Astrocyte (in vitro differentiated cells and primary cell): ENCODE data around the gene SLC6A9. TPM values are rescaled to one million over a fixed set of nuclear protein-coding genes. Genes with fewer than 3 reads are reported as not detected.

ENCODE experiments used
- DNase-seq: peaks from one replicate; pipeline ENCODE4 v3.0.0-alpha.2; 2010; ENCODE audit warnings: low read depth
- FAIRE-seq: peaks from 2 replicates; lab custom pipeline; 2011; peaks lifted over from hg19 to GRCh38; lab: Jason Lieb, UNC
- H2AFZ ChIP-seq: 2 replicates; pipeline ENCODE4 v1.6.0; 2012; ENCODE audit warnings: low read depth, low read length, inconsistent platforms
- H3K27ac ChIP-seq: 2 replicates; pipeline ENCODE4 v1.5.1; 2011; ENCODE audit warnings: low read depth, low read length, inconsistent platforms
- H3K27me3 ChIP-seq: 2 replicates; pipeline ENCODE4 v1.6.0; 2011; ENCODE audit warnings: low read length, inconsistent platforms; ENCODE audit not compliant: insufficient read depth
- H3K36me3 ChIP-seq: 2 replicates; pipeline ENCODE4 v1.5.1; 2011; ENCODE audit warnings: low read length, inconsistent platforms; ENCODE audit not compliant: insufficient read depth
- H3K4me1 ChIP-seq: 2 replicates; pipeline ENCODE4 v1.5.1; 2011; ENCODE audit warnings: low read length, inconsistent platforms; ENCODE audit not compliant: insufficient read depth
- H3K4me2 ChIP-seq: 2 replicates; pipeline ENCODE4 v1.6.0; 2012; ENCODE audit warnings: low read length, inconsistent platforms
- H3K4me3 ChIP-seq: 2 replicates; pipeline ENCODE4 v1.5.1; 2011; ENCODE audit warnings: low read depth, mild to moderate bottlenecking, low read length, inconsistent platforms; ENCODE audit not compliant: insufficient read depth
- H3K79me2 ChIP-seq: 2 replicates; pipeline ENCODE4 v1.6.0; 2012; ENCODE audit warnings: mild to moderate bottlenecking, low read length, inconsistent platforms; ENCODE audit not compliant: insufficient read depth
- H3K9ac ChIP-seq: 2 replicates; pipeline ENCODE4 v1.6.0; 2012; ENCODE audit warnings: mild to moderate bottlenecking, low read length, inconsistent platforms
- H3K9me3 ChIP-seq: 2 replicates; pipeline ENCODE4 v1.5.1; 2012; ENCODE audit warnings: low read depth, mild to moderate bottlenecking, low read length, inconsistent platforms; ENCODE audit not compliant: insufficient read depth
- H4K20me1 ChIP-seq: 2 replicates; pipeline ENCODE4 v1.6.0; 2012; ENCODE audit warnings: low read length, inconsistent platforms; ENCODE audit not compliant: insufficient read depth
- H3K27ac Mint-ChIP-seq: one replicate; pipeline ENCODE4 v1.8.0; 2021; ENCODE audit warnings: mild to moderate bottlenecking, mixed read lengths; ENCODE audit not compliant: unreplicated experiment
- H3K27me3 Mint-ChIP-seq: one replicate; pipeline ENCODE4 v1.8.0; 2021; ENCODE audit warnings: low read depth, mixed read lengths; ENCODE audit not compliant: unreplicated experiment
- H3K36me3 Mint-ChIP-seq: one replicate; pipeline ENCODE4 v1.8.0; 2021; ENCODE audit warnings: low read depth, mixed read lengths; ENCODE audit not compliant: unreplicated experiment
- H3K4me1 Mint-ChIP-seq: one replicate; pipeline ENCODE4 v1.8.0; 2021; ENCODE audit warnings: low read depth, mixed read lengths; ENCODE audit not compliant: unreplicated experiment
- H3K4me3 Mint-ChIP-seq: one replicate; pipeline ENCODE4 v1.8.0; 2021; ENCODE audit warnings: mild to moderate bottlenecking, moderate library complexity, mixed read lengths; ENCODE audit not compliant: unreplicated experiment
- H3K9me3 Mint-ChIP-seq: one replicate; pipeline ENCODE4 v1.8.0; 2021; ENCODE audit warnings: mild to moderate bottlenecking, mixed read lengths; ENCODE audit not compliant: unreplicated experiment
- EZH2 ChIP-seq: IDR thresholded peaks from 2 replicates; pipeline ENCODE4 v1.6.1; 2012; ENCODE audit warnings: mild to moderate bottlenecking, low read length, inconsistent platforms; ENCODE audit not compliant: insufficient read depth
- total RNA-seq: library from RNA; stranded (reverse); gene quantifications from 2 replicates; pipeline ENCODE4 v1.2.1, GENCODE V29; 2021
- TF ChIP-seq, protein P1 (sequence below): IDR thresholded peaks from 2 replicates; pipeline ENCODE4 v1.5.1; 2011; ENCODE audit warnings: low read depth, mild to moderate bottlenecking, inconsistent platforms, low read length, moderate library complexity; ENCODE audit not compliant: insufficient read depth

Gene SLC6A9
- total RNA-seq, 1 donor from 2014 or later, result 45.2 TPM

DNA sequence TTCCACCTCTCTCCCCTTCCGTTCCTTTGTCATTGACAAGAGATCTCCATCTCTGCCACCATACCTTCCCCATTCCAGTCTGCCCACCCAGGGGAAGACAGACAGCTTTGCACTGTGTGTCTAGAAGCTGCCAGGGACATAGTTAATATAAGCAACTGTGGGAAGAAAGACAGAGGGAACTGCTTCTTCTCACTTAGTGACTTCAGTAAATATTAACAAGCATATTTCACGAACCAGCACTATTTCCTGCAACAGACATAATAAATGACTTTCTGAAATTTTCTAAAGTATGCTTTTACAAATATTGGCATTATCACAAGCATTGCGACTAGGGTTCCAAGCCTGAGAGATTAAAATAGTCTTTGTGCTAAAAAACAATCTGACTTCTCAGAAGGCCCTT is 43.2 kb upstream of the SLC6A9 start:
- Histone ChIP-seq H3K4me1 (peaks cover 11% of the 10 kb centered on the region), H2AFZ (no peak overlapping the region), H3K79me2 (no peaks in the 10 kb centered on the region), H3K36me3 (no peaks in the 10 kb centered on the region), H3K27me3 (no peaks in the 10 kb centered on the region), H3K9me3 (no peaks in the 10 kb centered on the region), H3K4me3 (no peak overlapping the region), H3K4me2 (no peak overlapping the region), H3K9ac (no peak overlapping the region), H4K20me1 (no peaks in the 10 kb centered on the region), H3K27ac (no peak overlapping the region)
- H3K27ac Mint-ChIP-seq, result peak overlapping the region; percentile 73
- DNase-seq (no peak), FAIRE-seq (no peak)
- no peak overlapping the region for H3K4me3 Mint-ChIP-seq
- TF ChIP-seq, protein P1, sequence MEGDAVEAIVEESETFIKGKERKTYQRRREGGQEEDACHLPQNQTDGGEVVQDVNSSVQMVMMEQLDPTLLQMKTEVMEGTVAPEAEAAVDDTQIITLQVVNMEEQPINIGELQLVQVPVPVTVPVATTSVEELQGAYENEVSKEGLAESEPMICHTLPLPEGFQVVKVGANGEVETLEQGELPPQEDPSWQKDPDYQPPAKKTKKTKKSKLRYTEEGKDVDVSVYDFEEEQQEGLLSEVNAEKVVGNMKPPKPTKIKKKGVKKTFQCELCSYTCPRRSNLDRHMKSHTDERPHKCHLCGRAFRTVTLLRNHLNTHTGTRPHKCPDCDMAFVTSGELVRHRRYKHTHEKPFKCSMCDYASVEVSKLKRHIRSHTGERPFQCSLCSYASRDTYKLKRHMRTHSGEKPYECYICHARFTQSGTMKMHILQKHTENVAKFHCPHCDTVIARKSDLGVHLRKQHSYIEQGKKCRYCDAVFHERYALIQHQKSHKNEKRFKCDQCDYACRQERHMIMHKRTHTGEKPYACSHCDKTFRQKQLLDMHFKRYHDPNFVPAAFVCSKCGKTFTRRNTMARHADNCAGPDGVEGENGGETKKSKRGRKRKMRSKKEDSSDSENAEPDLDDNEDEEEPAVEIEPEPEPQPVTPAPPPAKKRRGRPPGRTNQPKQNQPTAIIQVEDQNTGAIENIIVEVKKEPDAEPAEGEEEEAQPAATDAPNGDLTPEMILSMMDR, result no peak
- no peak for TF ChIP-seq EZH2
- peaks cover 1% of the 10 kb centered on the region for H3K27me3 Mint-ChIP-seq
- no peaks in the 10 kb centered on the region for H3K36me3 Mint-ChIP-seq
- peaks cover 38% of the 10 kb centered on the region for H3K4me1 Mint-ChIP-seq
- peaks cover 2% of the 10 kb centered on the region for H3K9me3 Mint-ChIP-seq

- H3K27ac ChIP-seq, result no peak overlapping the region
- Mint-ChIP-seq H3K36me3 (no peaks in the 10 kb centered on the region), H3K4me1 (peaks cover 36% of the 10 kb centered on the region), H3K27me3 (peaks cover 1% of the 10 kb centered on the region), H3K4me3 (no peak overlapping the region), H3K9me3 (peaks cover 3% of the 10 kb centered on the region), H3K27ac (no peak overlapping the region)
- H4K20me1 ChIP-seq, result no peaks in the 10 kb centered on the region
- no peaks in the 10 kb centered on the region for H3K27me3 ChIP-seq
- H3K79me2 ChIP-seq, result no peaks in the 10 kb centered on the region
- H2AFZ ChIP-seq, result no peak overlapping the region
- DNase-seq, result no peak
- H3K4me1 ChIP-seq, result peaks cover 11% of the 10 kb centered on the region
- H3K4me3 ChIP-seq, result no peak overlapping the region
- no peak overlapping the region for H3K4me2 ChIP-seq
- H3K9me3 ChIP-seq, result peaks cover 2% of the 10 kb centered on the region
- FAIRE-seq, result no peak
- no peak overlapping the region for H3K9ac ChIP-seq
- no peaks in the 10 kb centered on the region for H3K36me3 ChIP-seq
- TF ChIP-seq, protein P1, result no peak
- no peak for TF ChIP-seq EZH2
These were observed 42.3 kb upstream of the SLC6A9 start for GRCh38 chr1:44073528-44073927.

GRCh38 chr1:44072821-44073220 is 41.6 kb upstream of the SLC6A9 start:
- Mint-ChIP-seq H3K9me3 (peaks cover 3% of the 10 kb centered on the region), H3K4me1 (peaks cover 39% of the 10 kb centered on the region), H3K36me3 (no peaks in the 10 kb centered on the region), H3K27ac (no peak overlapping the region), H3K27me3 (peaks cover 1% of the 10 kb centered on the region), H3K4me3 (no peak overlapping the region)
- TF ChIP-seq, protein P1, result no peak
- no peak for TF ChIP-seq EZH2
- DNase-seq, result no peak
- peaks cover 11% of the 10 kb centered on the region for H3K4me1 ChIP-seq
- peaks cover 2% of the 10 kb centered on the region for H3K9me3 ChIP-seq
- FAIRE-seq, result no peak
- no peaks in the 10 kb centered on the region for H4K20me1 ChIP-seq
- no peaks in the 10 kb centered on the region for H3K79me2 ChIP-seq
- H3K4me3 ChIP-seq, result no peak overlapping the region
- H3K27me3 ChIP-seq, result no peaks in the 10 kb centered on the region
- H3K27ac ChIP-seq, result no peak overlapping the region
- no peak overlapping the region for H3K4me2 ChIP-seq
- no peak overlapping the region for H3K9ac ChIP-seq
- no peaks in the 10 kb centered on the region for H3K36me3 ChIP-seq
- no peak overlapping the region for H2AFZ ChIP-seq
